ENCODE data around the gene CNEP1R1.

Gene CNEP1R1

DNA sequence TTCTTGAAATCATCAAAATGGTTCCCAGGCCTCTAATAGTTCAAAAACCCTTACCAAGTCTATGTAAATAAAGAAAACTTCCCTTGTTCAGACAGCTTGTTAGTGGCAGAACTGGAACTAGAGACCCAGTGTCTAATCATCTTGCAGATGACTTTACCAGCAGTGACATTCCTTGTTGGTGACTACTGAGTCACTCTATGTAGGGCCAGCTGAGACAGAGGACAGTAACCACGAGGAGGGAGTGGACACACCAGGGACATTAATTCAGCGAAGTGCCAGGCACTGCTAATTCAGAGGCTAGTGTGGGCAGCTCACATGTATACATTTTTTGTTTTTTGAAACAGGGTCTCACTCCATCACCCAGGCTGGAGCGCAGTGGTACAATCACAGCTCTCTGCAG, 34.6 kb downstream of the CNEP1R1 start:
- DNase-seq (ENCODE audit: low spot score), result no peak
- FAIRE-seq, result no peak

DNA sequence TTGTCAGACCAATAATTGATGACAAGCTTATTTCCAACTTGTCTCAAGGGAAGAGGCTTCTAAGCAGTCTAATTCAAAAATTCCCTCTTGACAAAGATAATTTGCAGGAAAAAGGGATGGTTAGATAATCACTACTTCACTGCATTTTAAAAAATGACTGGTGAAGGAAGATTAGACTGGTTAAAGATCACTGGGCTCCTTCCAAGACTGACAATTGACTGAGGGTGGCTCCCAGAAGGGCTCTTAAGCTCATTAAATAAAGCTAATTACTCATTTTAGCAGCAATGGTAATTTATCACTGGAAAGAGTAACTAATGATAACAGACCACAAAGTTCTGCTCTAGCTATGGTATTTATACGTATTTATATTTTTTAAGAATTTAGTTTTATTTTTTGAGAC, 36.3 kb downstream of the CNEP1R1 start:
- FAIRE-seq (no peak), DNase-seq (ENCODE audit: low spot score) (no peak)

DNA sequence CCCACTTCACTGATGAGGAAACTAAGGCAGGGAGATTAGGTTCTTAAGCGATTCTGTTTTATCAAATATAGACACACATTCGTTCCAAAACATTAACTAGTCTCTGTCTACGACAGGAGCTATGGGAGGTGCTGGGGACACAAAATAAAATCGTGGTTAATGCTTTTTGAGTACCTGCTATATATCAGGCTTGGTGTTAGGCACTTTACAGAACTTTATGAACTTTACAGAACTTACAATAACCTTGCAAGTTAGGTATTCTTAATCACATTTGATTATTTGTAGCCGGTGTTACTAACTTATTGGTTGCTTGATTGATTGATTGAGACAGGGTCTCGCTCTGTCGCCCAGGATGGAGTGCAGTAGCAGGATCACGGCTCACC, 40.2 kb downstream of the CNEP1R1 start:
- no peak for FAIRE-seq
- DNase-seq (ENCODE audit: low spot score), result no peak

DNA sequence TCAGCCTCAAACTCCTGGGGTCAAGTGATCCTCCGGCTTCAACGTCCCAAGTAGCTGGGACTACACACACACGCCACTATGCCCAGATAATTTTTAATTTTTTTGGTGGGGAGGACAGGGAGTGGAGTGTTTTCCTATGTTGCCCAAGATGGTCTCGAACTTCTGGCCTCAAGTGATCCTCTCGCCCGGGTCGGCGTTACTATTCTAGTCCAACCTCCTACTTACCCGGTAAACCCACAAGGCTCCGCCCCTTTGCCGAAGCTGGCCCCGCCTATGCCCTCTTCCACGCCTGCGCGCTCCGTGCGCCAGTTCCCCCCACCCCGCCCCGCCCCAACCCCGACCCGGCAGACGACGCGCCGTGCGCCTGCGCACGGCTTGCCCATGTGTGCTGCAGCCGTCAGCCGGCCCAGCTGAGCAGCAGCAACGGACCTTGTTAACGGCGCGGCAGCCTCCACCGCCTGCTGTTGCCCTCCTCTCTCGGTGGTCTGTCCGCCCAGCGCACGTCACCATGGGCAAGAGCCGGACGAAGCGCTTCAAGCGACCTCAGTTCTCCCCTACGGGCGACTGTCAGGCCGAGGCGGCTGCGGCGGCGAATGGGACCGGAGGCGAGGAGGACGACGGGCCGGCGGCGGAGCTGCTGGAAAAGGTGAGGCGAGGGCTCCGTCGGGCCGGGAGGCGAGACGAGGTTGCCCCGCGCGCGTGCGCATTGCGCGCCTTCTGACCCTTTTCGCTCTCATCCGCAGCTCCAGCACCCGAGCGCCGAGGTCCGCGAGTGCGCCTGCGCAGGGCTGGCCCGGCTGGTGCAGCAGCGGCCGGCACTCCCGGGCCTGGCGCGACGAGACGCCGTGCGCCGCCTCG, 40.8 kb downstream of the CNEP1R1 start, which contains the start of gene HEATR3:
HEATR3 (plus strand) TSS at position 347 of the 858 bp plus-strand sequence; CDS start at position 509, 162 bp downstream.
- FAIRE-seq, result peak; percentile 17
- DNase-seq (ENCODE audit: low spot score), result peak; percentile 97

DNA sequence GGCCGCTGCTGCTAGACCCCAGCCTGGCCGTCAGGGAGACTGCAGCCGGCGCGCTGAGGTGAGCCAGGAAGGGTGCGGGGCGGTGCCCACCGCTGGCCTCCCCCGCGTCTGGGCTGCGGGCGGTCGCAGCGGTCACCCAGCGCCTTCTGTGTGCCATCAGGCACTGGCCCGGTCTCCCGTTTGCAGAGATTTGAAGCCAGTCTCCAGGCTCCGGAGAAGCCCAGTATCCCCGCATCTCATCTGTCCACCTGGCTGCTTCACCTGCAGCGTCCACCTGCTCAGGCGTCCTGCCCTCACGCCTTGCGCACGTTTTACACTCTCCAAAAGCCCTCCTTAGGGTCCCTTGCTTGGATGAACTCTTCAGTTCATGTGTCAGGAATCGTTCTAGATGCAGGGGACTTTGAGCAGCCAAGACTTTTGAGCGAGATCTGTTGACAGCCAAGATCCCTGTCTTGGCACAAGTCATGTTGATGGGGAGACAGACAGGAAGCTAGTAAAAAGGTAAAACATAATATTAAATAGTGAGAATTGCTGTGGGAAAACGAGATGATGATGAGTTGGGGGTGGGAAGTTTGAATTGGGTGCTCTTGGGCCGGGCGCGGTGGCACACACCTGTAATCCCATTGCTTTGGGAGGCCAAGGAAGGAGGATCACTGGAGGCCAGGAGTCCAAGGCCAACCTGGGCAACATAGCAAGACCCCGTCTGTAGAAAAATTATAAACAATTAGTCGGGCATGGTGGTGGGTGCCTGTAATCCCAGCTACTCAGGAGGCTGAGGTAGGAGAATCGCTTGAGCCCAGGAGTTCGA, 41.7 kb downstream of the CNEP1R1 start:
- no peak for DNase-seq (ENCODE audit: low spot score)
- no peak for FAIRE-seq

DNA sequence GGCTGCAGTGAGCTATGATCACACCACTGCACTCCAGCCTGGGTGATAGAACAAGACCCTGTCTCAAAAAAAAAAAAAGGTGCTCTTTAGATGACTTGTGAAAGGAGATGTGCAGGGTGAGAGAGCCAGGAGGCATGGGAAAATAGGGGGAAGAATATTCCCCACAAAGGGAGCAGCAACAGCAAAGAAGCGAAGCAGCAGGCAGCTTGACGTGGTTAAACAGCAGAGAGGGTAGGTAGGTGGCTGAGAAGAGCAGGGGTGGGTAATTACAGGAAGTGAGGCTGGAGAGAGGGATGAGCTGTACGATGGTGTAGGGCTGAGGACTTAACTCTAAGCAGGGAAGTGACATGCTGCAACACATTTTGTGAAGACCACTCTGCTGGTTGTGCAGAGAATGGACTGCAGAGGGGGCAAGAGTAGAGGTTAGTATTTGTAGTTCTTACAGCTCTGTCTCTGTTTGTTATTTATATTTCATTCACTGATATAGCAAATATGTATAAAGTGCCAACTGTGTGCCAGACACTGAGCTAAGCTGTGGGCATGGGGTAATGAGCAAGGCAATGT, 42.3 kb downstream of the CNEP1R1 start:
- DNase-seq (ENCODE audit: low spot score), result peak; percentile 21
- FAIRE-seq, result no peak

DNA sequence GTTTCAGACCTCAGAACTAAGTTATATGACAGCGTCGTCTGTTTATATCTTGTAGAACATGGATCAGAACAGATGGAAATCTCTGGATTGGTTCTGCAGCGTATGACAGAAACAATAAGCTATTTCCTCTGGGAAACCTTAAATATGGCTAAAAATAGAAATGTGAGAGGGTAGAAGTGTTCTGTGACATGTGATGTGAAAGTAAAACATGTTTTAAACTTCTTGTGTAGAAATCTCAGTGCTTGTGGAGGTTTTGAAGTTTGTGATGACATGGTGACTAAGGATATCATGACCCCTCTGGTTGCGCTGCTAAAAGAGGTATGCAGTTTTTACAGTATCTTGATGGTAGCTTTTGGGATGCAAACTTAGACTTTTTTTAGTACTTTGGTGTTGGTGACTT, 43.5 kb downstream of the CNEP1R1 start:
- FAIRE-seq, result no peak
- DNase-seq (ENCODE audit: low spot score), result no peak

DNA sequence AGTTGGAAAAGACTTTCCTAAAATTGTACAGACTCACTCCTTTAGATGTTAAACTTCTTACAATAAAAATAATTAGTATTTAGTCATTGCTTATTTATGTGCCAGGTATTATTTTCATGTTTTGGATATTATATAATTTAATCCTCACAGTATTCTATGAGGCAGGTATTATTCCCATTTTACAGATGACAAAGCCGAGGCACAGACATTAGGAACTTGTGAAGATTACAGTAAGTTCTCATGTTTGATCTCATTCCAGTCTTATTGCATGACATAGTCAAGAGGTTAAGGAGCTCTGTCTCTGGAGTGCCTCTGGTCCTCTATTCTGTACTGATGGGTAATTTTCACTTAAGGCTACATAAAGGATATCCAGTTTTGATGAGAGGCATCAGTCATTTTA, 44.0 kb downstream of the CNEP1R1 start:
- no peak for DNase-seq (ENCODE audit: low spot score)
- FAIRE-seq, result no peak

DNA sequence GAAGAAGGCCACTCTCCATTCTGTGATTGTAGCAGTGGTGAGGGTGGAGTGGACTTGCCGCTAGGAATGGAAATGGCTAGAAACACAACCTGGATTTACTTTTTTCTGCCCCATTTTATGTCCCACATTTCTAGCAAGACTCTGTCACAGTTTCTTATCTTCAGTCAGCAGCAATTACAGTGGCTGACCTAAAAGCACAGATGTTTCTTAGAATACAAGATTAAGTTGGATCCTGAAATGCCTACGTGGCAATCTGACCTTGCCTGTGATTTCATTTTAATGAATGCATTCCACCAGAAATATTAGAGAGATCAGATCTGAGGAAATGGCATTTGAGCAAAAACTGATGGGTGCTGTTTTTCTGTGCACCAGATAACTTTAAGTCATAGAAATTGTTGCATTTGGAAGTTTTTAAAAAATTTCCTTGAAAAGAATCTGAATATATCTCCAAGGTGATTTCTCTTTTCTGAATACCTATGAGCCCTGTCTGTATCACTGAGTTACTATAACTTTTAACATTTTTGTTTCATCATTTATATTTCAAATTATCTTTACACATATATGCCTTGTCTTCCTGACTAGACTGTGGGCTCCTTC, 46.1 kb downstream of the CNEP1R1 start:
- no peak for DNase-seq (ENCODE audit: low spot score)
- no peak for FAIRE-seq

DNA sequence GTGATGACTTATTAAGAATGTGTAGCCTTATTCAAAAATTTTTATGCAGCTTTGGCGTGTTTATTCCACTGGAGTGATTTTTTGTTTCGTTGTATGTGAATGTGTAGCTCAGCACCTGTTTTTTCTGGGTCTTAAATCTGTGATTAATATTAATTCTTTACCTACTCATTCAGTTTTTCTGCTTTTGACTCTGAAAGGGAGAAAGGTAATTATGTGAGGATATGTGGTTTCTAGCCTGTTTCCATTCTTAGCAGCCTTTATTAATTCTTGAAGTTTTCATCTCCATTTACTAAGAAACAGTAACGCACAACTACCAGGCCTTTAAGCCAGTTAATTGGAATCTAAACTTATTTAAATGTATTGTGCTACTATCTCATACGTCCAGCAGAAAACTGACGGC, 47.7 kb downstream of the CNEP1R1 start:
- no peak for DNase-seq (ENCODE audit: low spot score)
- no peak for FAIRE-seq

DNA sequence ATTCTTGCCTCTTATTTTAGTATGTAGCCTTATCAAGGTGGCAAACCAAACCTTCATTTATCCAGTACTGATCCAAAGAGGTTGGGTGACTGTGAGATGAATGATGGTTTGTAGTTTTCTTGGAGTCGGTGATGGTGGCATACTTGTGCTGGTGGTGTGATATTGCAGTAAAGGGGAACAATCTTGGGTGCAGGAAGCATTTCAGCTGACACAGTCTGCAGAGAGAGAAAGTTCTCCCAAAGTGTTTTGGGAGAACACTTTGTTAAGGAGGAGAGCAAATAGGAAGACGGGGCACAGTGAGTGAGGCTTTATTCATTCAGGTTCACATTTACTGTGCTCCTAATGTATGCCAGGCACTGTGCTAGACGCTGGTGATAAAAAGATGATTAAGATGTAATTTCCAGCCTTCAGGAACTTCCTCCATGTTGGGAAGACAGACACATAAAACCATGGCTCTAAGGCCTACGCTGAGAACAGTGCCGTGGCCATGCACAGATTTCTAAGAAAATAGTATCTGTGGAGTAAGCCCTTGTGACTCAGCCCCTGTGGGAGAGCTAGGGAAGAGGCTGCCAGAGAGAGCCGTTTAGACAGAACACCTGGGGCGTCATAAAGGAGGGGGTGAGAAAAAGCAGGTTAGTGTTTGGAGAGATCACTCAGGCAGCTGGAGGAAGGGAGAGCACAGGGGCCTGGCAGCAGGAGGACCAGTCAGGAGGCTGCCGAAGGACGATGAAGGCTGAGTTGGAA, 54.5 kb downstream of the CNEP1R1 start:
- no peak for DNase-seq (ENCODE audit: low spot score)
- FAIRE-seq, result no peak

DNA sequence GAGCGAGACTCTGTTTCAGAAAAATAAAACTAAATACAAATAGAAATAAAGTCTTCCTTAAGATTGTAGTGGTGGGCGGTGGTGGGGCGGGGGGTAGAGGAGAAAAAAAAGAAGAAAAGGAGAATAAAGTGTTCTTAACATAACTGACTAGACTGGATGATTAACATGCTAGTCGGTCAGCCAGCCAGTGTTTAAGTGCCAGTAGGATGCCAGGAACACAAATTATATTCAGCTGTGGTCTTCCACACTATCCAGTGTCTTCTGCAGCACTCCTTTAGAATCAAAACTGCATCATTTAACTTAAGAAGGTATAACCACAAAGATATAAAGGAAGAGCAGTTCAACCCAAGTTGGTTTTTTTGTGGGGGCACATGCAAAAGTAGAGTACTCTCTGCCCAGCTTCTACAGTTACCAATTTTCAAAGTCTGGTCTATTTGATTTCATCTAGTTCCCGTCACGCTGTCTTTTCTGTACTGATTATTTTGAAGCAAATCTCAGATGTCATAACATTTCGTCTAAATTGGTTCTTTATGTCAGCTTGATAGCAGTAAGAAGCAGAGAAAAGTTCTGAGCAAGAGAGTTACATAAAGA, 56.5 kb downstream of the CNEP1R1 start:
- DNase-seq (ENCODE audit: low spot score), result no peak
- no peak for FAIRE-seq

DNA sequence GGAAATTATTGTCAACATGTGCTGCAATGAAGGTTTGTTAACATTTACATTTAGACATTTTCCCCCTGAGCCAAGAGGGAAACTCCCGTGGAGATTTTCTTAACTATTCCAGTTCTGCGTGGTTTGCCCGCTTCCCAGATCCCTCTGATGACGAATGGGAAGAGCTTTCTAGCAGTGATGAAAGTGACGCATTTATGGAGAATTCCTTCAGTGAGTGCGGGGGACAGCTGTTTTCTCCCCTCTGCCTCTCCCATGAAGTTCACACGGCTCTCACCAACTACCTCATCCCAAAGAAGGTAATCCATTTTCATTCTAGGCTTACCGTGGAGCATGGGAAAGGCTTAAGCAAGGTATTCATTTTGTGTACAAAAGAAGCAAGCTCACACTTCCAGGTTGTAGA, 59.0 kb downstream of the CNEP1R1 start:
- DNase-seq (ENCODE audit: low spot score) (no peak), FAIRE-seq (no peak)

DNA sequence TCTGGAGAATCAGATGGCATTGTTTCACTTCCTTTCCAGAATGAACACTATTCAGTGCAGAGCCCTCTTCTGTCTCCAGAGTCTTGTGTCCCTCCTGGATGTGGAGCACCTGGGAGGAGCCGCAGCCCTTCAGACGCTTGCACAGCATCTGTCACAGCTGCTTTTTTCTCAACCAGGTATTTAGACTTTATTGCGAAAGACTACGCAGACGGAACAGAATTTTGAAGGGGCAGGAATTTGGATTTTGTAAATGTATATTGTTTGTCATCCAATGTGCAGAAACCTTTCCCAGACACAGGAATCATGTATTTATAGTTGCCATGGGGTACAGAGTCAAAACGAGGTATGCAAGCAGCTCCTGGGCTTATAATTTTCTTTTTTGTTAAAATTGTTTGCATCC, 61.2 kb downstream of the CNEP1R1 start:
- no peak for FAIRE-seq
- no peak for DNase-seq (ENCODE audit: low spot score)

All from urothelium cell line (cell line).